Adrenal gland (tissue), 12 donors: Measurements from ENCODE around the gene TM9SF2. TPM values are rescaled to one million over a fixed set of nuclear protein-coding genes. Genes with fewer than 3 reads are reported as not detected.

Experiments used
- DNase-seq, 7 donors: peaks; one replicate each; pipeline ENCODE4 v3.0.0-alpha.2; 2019 to 2020
- H3K27ac ChIP-seq, 5 donors: fragments of 200-600 bp; sonication (generic) in 4 of 5; 1 replicate in 3 of 5; 2 replicates in 2 of 5; pipeline versions ENCODE4 v1.5.1 to v1.8.0; 2016 to 2020; ENCODE audit warnings: mild to moderate bottlenecking in 1 of 5
- H3K27me3 ChIP-seq: fragments of 200-600 bp; 2 replicates; pipeline ENCODE4 v1.8.0; 2021
- H3K36me3 ChIP-seq, 2 donors: fragments of 200-600 bp; replicated peaks in 1 of 2; 1 replicate in 1 of 2; 2 replicates in 1 of 2; pipeline versions ENCODE4 v1.5.1 to v1.8.0; 2018 to 2022
- H3K4me1 ChIP-seq, 2 donors: fragments of 200-600 bp; replicated peaks in 1 of 2; 1 replicate in 1 of 2; 2 replicates in 1 of 2; pipeline versions ENCODE4 v1.5.1 to v1.8.0; 2018 to 2021
- H3K4me3 ChIP-seq, 4 donors: fragments of 200-600 bp; sonication (generic) in 3 of 4; one replicate each; pipeline ENCODE4 v1.5.1; 2016 to 2018
- H3K9me3 ChIP-seq, 3 donors: fragments of 200-600 bp; sonication (generic) in 1 of 3; replicated peaks in 1 of 3; 1 replicate in 2 of 3; 2 replicates in 1 of 3; pipeline versions ENCODE4 v1.5.1 to v1.8.0; 2016 to 2021
- CTCF ChIP-seq, 6 experiments: fragments of 450-650 bp in 4 of 6; fragments of 200-600 bp in 2 of 6; sonication (generic) in 1 of 6; IDR thresholded peaks; 1 replicate in 5 of 6; 2 replicates in 1 of 6; pipeline versions ENCODE4 v1.5.1 to v1.8.0; 2016 to 2021; ENCODE audit warnings: antibody characterized with exemption in 6 of 6, mild to moderate bottlenecking in 2 of 6, moderate library complexity in 1 of 6
- POLR2A ChIP-seq, 2 donors: fragments of 450-650 bp; IDR thresholded peaks; one replicate each; pipeline ENCODE4 v1.6.1; 2017; ENCODE audit warnings: antibody characterized with exemption in 2 of 2, mild to moderate bottlenecking in 2 of 2, moderate library complexity in 1 of 2
- WGBS, 4 donors: extraction: QIAGEN DNeasy Blood & Tissue Kit in 2 of 4; methylation state at CpG; one replicate each; pipeline versions ENCODE4 v1.1.5 to v1.1.7; 2013 to 2017; 5-methylcytosine and 5-hydroxymethylcytosine counted together
- intact Hi-C, 2 donors: fragments of 100-400 bp; cut with DNase I; formaldehyde crosslinking; loops; one replicate each; pipeline versions ENCODE4 v1.14.1 to v1.15.0; 2022 to 2023
- polyA plus RNA-seq, 3 donors: library from polyadenylated mRNA; stranded (reverse); fragments of 200-250 nt in 2 of 3; fragments of 350-450 nt in 1 of 3; fragmentation: Illumina TruSeq in 1 of 3; extraction: RNeasy Lipid Tissue Mini Kit (QIAGEN cat#74804) in 1 of 3; gene quantifications; one replicate each; pipeline ENCODE4 v1.2.3, GENCODE V29; 2013 to 2014
- total RNA-seq, 9 donors: library from RNA; depleted of rRNA in 4 of 9; stranded (reverse); fragments of >200 nt in 4 of 9; fragments of 120-200 nt in 1 of 9; fragmentation: NEBNext Ultra II Directional in 1 of 9; extraction: Animal tissue kit (Norgen Biotek cat#: 25700) in 1 of 9; gene quantifications; one replicate each; pipeline versions ENCODE4 v1.1.0 to v1.2.4, GENCODE V29; 2013 to 2023
- donor health status: healthy with polysubstance abuse.
- donor health status: Bipolar disorder and iron deficiency.
- donor health status: DM: yes; HTN: yes; CAD: no.
- donor health status: DM: no; HTN: no; CAD: no.
- donor health status: DM: no; HTN: no; CAD: no.
- donor health status: DM: yes; HTN: yes; CAD: no.

Gene TM9SF2
- total and polyA plus RNA-seq, 12 donors, result 22.7 to 153 (median 113) TPM

GRCh38 chr13:99507054-99507453, 5.8 kb downstream of the TM9SF2 start:
- Histone ChIP-seq H3K9me3 (no peaks in the 10 kb centered on the region), H3K4me1 (peaks cover 0 to 63% of the 10 kb centered on the region in 2 donors), H3K4me3 (no peak overlapping the region), H3K36me3 (no peaks in the 10 kb centered on the region), H3K27ac (no peak overlapping the region), H3K27me3 (no peaks in the 10 kb centered on the region)
- DNase-seq, result no peak
- 84 to 94% (median 87%) methylated on average over 3 of the region's 3 CpGs for WGBS, 4 donors
- intact Hi-C loops, result loop anchor here (10.0 kb wide), 2 partner anchors 48 to 62 kb away; no protein-coding TSS in a partner anchor
- TF ChIP-seq CTCF (IDR thresholded peaks at IDR 0.05) (no peak), POLR2A (IDR thresholded peaks at IDR 0.05) (no peak)

DNA sequence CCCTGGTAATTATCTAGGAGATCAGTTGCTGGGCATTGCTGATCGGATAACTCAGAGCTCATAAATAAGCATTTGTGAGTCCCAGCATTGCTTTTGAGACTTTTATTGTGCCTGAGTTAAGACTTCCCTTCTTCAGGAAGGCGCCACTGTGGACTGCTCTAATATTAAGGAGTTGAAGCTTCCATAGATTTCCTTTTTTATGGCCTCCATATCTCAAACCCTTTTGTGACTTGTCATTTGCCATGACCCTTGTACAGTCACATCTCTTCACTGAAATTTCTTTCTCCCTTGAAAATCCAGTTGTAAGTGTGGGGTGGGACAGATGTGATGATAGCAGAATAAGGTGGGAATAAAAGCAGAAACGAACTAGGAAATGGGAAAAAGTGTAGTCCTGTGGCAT, 6.3 kb downstream of the TM9SF2 start:
- Histone ChIP-seq H3K27ac (no peak overlapping the region), H3K27me3 (no peaks in the 10 kb centered on the region), H3K4me3 (no peak overlapping the region), H3K9me3 (no peaks in the 10 kb centered on the region), H3K36me3 (no peaks in the 10 kb centered on the region), H3K4me1 (peaks cover 0 to 65% of the 10 kb centered on the region in 2 donors)
- 76 to 83% (median 83%) methylated on average over 3 of the region's 3 CpGs for WGBS, 4 donors
- DNase-seq, result no peak
- intact Hi-C loops, result loop anchor here (10.0 kb wide), 2 partner anchors 47 to 63 kb away; no protein-coding TSS in a partner anchor
- no peak for TF ChIP-seq CTCF (IDR thresholded peaks at IDR 0.05)
- TF ChIP-seq POLR2A (IDR thresholded peaks at IDR 0.05), result no peak

- no peak for DNase-seq
These were observed 6.7 kb downstream of the TM9SF2 start for GRCh38 chr13:99507986-99508385.

GRCh38 chr13:99509479-99509878, 8.2 kb downstream of the TM9SF2 start:
- intact Hi-C loops, result loop anchor here (10.0 kb wide), 2 partner anchors 45 to 65 kb away; no protein-coding TSS in a partner anchor
- H3K4me1 ChIP-seq, result peaks cover 0 to 60% of the 10 kb centered on the region in 2 donors
- H3K27ac ChIP-seq, result no peak overlapping the region
- H3K9me3 ChIP-seq, result no peaks in the 10 kb centered on the region
- no peaks in the 10 kb centered on the region for H3K36me3 ChIP-seq
- DNase-seq, result no peak
- H3K27me3 ChIP-seq, result no peaks in the 10 kb centered on the region
- 97 to 100% (median 98%) methylated on average over 2 to 4 of the region's 4 CpGs for WGBS, 4 donors
- no peak overlapping the region for H3K4me3 ChIP-seq
- TF ChIP-seq POLR2A (IDR thresholded peaks at IDR 0.05), result no peak
- TF ChIP-seq CTCF (IDR thresholded peaks at IDR 0.05), result no peak

More at GRCh38 chr13:99507986-99508385, 6.7 kb downstream of the TM9SF2 start:
- no peaks in the 10 kb centered on the region for H3K9me3 ChIP-seq
- no peak overlapping the region for H3K27ac ChIP-seq
- no peaks in the 10 kb centered on the region for H3K36me3 ChIP-seq
- H3K4me1 ChIP-seq, result peaks cover 0 to 65% of the 10 kb centered on the region in 2 donors
- intact Hi-C loops, result loop anchor here (10.0 kb wide), 2 partner anchors 47 to 63 kb away; no protein-coding TSS in a partner anchor
- H3K4me3 ChIP-seq, result no peak overlapping the region
- TF ChIP-seq CTCF (IDR thresholded peaks at IDR 0.05) (no peak), POLR2A (IDR thresholded peaks at IDR 0.05) (no peak)
- H3K27me3 ChIP-seq, result no peaks in the 10 kb centered on the region
